H9 (cell line): ENCODE results near the gene ARHGAP26. TPM values are rescaled to one million over a fixed set of nuclear protein-coding genes. Genes with fewer than 3 reads are reported as not detected.

Source experiments
- DNase-seq: peaks from one replicate; pipeline ENCODE4 v3.0.0-alpha.2; 2017
- H2AFZ ChIP-seq: one replicate; pipeline ENCODE4 v1.6.1; 2013; ENCODE audit warnings: mild to moderate bottlenecking, low read length, control low read depth, moderate library complexity
- H2AK5ac ChIP-seq: 2 replicates; pipeline ENCODE4 v1.6.1; 2013; ENCODE audit warnings: low read length, control low read depth, mixed read lengths; ENCODE audit not compliant: insufficient read length
- H2BK120ac ChIP-seq: one replicate; pipeline ENCODE4 v1.6.1; 2013; ENCODE audit warnings: low read depth, mild to moderate bottlenecking, low read length, control low read depth, inconsistent platforms; ENCODE audit not compliant: poor library complexity, severe bottlenecking
- H2BK12ac ChIP-seq: 2 replicates; pipeline ENCODE4 v1.6.1; 2013; ENCODE audit warnings: low read length, control low read depth, mixed read lengths, low read depth; ENCODE audit not compliant: insufficient read length
- H2BK15ac ChIP-seq: 2 replicates; pipeline ENCODE4 v1.6.1; 2013; ENCODE audit warnings: low read depth, low read length, control low read depth
- H2BK20ac ChIP-seq: one replicate; pipeline ENCODE4 v1.6.1; 2013; ENCODE audit warnings: low read depth, mild to moderate bottlenecking, low read length, control low read depth, inconsistent platforms; ENCODE audit not compliant: poor library complexity, severe bottlenecking
- H2BK5ac ChIP-seq: 2 replicates; pipeline ENCODE4 v1.6.1; 2013; ENCODE audit warnings: low read length, control low read depth, mixed read lengths; ENCODE audit not compliant: insufficient read length
- H3K14ac ChIP-seq: 2 replicates; pipeline ENCODE4 v1.6.1; 2013; ENCODE audit warnings: low read length, control low read depth; ENCODE audit not compliant: insufficient read depth
- H3K18ac ChIP-seq: 2 replicates; pipeline ENCODE4 v1.6.1; 2013; ENCODE audit warnings: low read depth, mild to moderate bottlenecking, mixed read lengths, low read length, control low read depth; ENCODE audit not compliant: insufficient read length
- H3K23ac ChIP-seq: 2 replicates; pipeline ENCODE4 v1.6.1; 2013; ENCODE audit warnings: low read length, control low read depth, mixed read lengths, low read depth; ENCODE audit not compliant: insufficient read length
- H3K23me2 ChIP-seq: 2 replicates; pipeline ENCODE4 v1.6.1; 2013; ENCODE audit warnings: low read depth, mild to moderate bottlenecking, mixed read lengths, low read length, control low read depth; ENCODE audit not compliant: insufficient read length, poor library complexity, severe bottlenecking
- H3K27ac ChIP-seq: 2 replicates; pipeline ENCODE4 v1.5.1; 2013; ENCODE audit warnings: low read length, control low read depth, mixed read lengths, low read depth; ENCODE audit not compliant: insufficient read length
- H3K27me3 ChIP-seq: 2 replicates; pipeline ENCODE4 v1.6.1; 2013; ENCODE audit warnings: low read length, control low read depth, inconsistent platforms; ENCODE audit not compliant: insufficient read depth
- H3K4ac ChIP-seq: 2 replicates; pipeline ENCODE4 v1.6.1; 2013; ENCODE audit warnings: low read depth, mild to moderate bottlenecking, control low read depth, inconsistent platforms, low read length, moderate library complexity
- H3K4me1 ChIP-seq: 2 replicates; pipeline ENCODE4 v1.6.1; 2013; ENCODE audit warnings: low read length, control low read depth, inconsistent platforms; ENCODE audit not compliant: insufficient read depth
- H3K4me2 ChIP-seq: 2 replicates; pipeline ENCODE4 v1.6.1; 2013; ENCODE audit warnings: low read length, control low read depth, mixed read lengths; ENCODE audit not compliant: insufficient read length, insufficient read depth
- H3K56ac ChIP-seq: 2 replicates; pipeline ENCODE4 v1.6.1; 2013; ENCODE audit warnings: low read depth, mild to moderate bottlenecking, mixed read lengths, low read length, control low read depth; ENCODE audit not compliant: insufficient read length
- H3K79me1 ChIP-seq: 2 replicates; pipeline ENCODE4 v1.6.1; 2013; ENCODE audit warnings: low read depth, mild to moderate bottlenecking, moderate library complexity, low read length, control low read depth, inconsistent platforms; ENCODE audit not compliant: insufficient read depth, poor library complexity, severe bottlenecking
- H3K79me2 ChIP-seq: 2 replicates; pipeline ENCODE4 v1.6.1; 2013; ENCODE audit warnings: low read length, control low read depth, inconsistent platforms; ENCODE audit not compliant: insufficient read depth
- H3K9ac ChIP-seq: 2 replicates; pipeline ENCODE4 v1.6.1; 2013; ENCODE audit warnings: low read length, control low read depth, mixed read lengths; ENCODE audit not compliant: insufficient read length; ENCODE audit errors: extremely low read depth
- H3K9me3 ChIP-seq: one replicate; pipeline ENCODE4 v1.6.1; 2013; ENCODE audit warnings: low read depth, low read length, inconsistent platforms; ENCODE audit not compliant: control insufficient read depth
- H3T11ph ChIP-seq: one replicate; pipeline ENCODE4 v1.6.1; 2013; ENCODE audit warnings: mild to moderate bottlenecking, low read length, control low read depth, inconsistent platforms
- H4K20me1 ChIP-seq: one replicate; pipeline ENCODE4 v1.6.1; 2013; ENCODE audit not compliant: control insufficient read depth, insufficient read length, insufficient read depth
- H4K5ac ChIP-seq: 2 replicates; pipeline ENCODE4 v1.6.1; 2013; ENCODE audit warnings: low read depth, mild to moderate bottlenecking, mixed read lengths, low read length, control low read depth; ENCODE audit not compliant: insufficient read length
- H4K8ac ChIP-seq: replicated peaks from 2 replicates; pipeline ENCODE4 v1.6.1; 2013; ENCODE audit warnings: low read length, control low read depth, mixed read lengths, low read depth; ENCODE audit not compliant: insufficient read length
- H4K91ac ChIP-seq: 2 replicates; pipeline ENCODE4 v1.6.1; 2013; ENCODE audit warnings: low read depth, mild to moderate bottlenecking, moderate library complexity, mixed read lengths, low read length, control low read depth; ENCODE audit not compliant: insufficient read length
- H3K27ac Mint-ChIP-seq, 3 experiments: 2 replicates in 2 of 3; 3 replicates in 1 of 3; pipeline ENCODE4 v1.8.0; 2020 to 2021; ENCODE audit warnings: mixed read lengths in 3 of 3, mild to moderate bottlenecking in 1 of 3, moderate library complexity in 1 of 3
- H3K27me3 Mint-ChIP-seq: 2 replicates; pipeline ENCODE4 v1.8.0; 2021; ENCODE audit warnings: low read depth, mild to moderate bottlenecking, moderate library complexity, mixed read lengths
- H3K36me3 Mint-ChIP-seq, 3 experiments: 2 replicates in 2 of 3; 3 replicates in 1 of 3; pipeline ENCODE4 v1.8.0; 2020 to 2021; ENCODE audit warnings: low read depth in 3 of 3, mixed read lengths in 3 of 3; ENCODE audit not compliant: insufficient read depth in 1 of 3
- H3K4me1 Mint-ChIP-seq, 2 experiments: 2 replicates each; pipeline ENCODE4 v1.8.0; 2020; ENCODE audit warnings: mixed read lengths in 2 of 2
- H3K4me3 Mint-ChIP-seq, 2 experiments: 2 replicates in 1 of 2; 3 replicates in 1 of 2; pipeline ENCODE4 v1.8.0; 2020 to 2021; ENCODE audit warnings: mild to moderate bottlenecking in 2 of 2, mixed read lengths in 2 of 2, moderate library complexity in 1 of 2
- H3K9me3 Mint-ChIP-seq, 2 experiments: 2 replicates in 1 of 2; 3 replicates in 1 of 2; pipeline ENCODE4 v1.8.0; 2020; ENCODE audit warnings: mild to moderate bottlenecking in 2 of 2, mixed read lengths in 2 of 2, moderate library complexity in 1 of 2
- CTCF ChIP-seq: fragments of 200-600 bp; sonication (generic); conservative IDR thresholded peaks from 3 replicates; pipeline ENCODE4 v1.8.0; 2021; ENCODE audit warnings: antibody characterized with exemption, mild to moderate bottlenecking
- WGBS: extraction: QIAGEN DNeasy Blood & Tissue Kit; methylation state at CpG from one replicate; pipeline ENCODE4 v1.1.7; 2013; ENCODE audit warnings: missing lambda C conversion rate, low lambda C conversion rate, mixed read lengths; ENCODE audit not compliant: insufficient read length; ENCODE audit errors: extremely low coverage; 5-methylcytosine and 5-hydroxymethylcytosine counted together
- total RNA-seq: library from RNA; stranded (reverse); gene quantifications from 2 replicates; pipeline ENCODE4 v1.2.1, GENCODE V29; 2021

Gene ARHGAP26
- total RNA-seq, 1 experiment from 2014 or later = 13.8 TPM

- H2AK5ac ChIP-seq = no peak overlapping the region
- Mint-ChIP-seq H3K4me3 (no peak overlapping the region), H3K27me3 (no peaks in the 10 kb centered on the region), H3K4me1 (peaks cover 31 to 42% of the 10 kb centered on the region in 2 experiments), H3K27ac (peak overlapping the region; percentile 49 to 90 (median 50); a peak in 2 of 7 replicates), H3K9me3 (peaks cover 3 to 8% of the 10 kb centered on the region in 2 experiments; a peak in 2 of 5 replicates), H3K36me3 (peaks cover 14 to 16% (median 16%) of the 10 kb centered on the region in 3 experiments)
- no peak overlapping the region for H2BK15ac ChIP-seq
- H3K23ac ChIP-seq = no peak overlapping the region
- no peak overlapping the region for H2BK12ac ChIP-seq
- H3K9ac ChIP-seq = no peak overlapping the region
- H3K14ac ChIP-seq = peak overlapping the region; percentile 30; the same call in 1 of the 2 replicates
- H3K56ac ChIP-seq = no peak overlapping the region
- H4K8ac ChIP-seq = no peak overlapping the region
- no peak overlapping the region for H4K91ac ChIP-seq
- H3K23me2 ChIP-seq = no peaks in the 10 kb centered on the region
- no peak overlapping the region for H3K4me2 ChIP-seq
- no peak overlapping the region for H3T11ph ChIP-seq
- H3K79me1 ChIP-seq = no peaks in the 10 kb centered on the region
- no peak for DNase-seq
- no peak overlapping the region for H2BK5ac ChIP-seq
- no peak overlapping the region for H2BK120ac ChIP-seq
- no CpG with 5 or more reads among the region's 2 CpGs for WGBS
- no peak overlapping the region for H2BK20ac ChIP-seq
- no peak overlapping the region for H3K4ac ChIP-seq
- no peak overlapping the region for H4K5ac ChIP-seq
- H3K27ac ChIP-seq = no peak overlapping the region
- no peaks in the 10 kb centered on the region for H4K20me1 ChIP-seq
- TF ChIP-seq CTCF = no peak
- no peaks in the 10 kb centered on the region for H3K79me2 ChIP-seq
- peaks cover 9% of the 10 kb centered on the region for H3K4me1 ChIP-seq
- no peak overlapping the region for H2AFZ ChIP-seq
- H3K18ac ChIP-seq = no peak overlapping the region
- no peaks in the 10 kb centered on the region for H3K27me3 ChIP-seq
- H3K9me3 ChIP-seq = no peaks in the 10 kb centered on the region
Measured at GRCh38 chr5:143119291-143119769, 349.2 kb downstream of the ARHGAP26 start.
